BE2C (cell line): ENCODE results near the gene KCNMA1.

ENCODE experiments used
- DNase-seq: peaks from one replicate; pipeline ENCODE4 v3.0.0-alpha.2; 2020
- H3K27me3 ChIP-seq: fragments of 250-450 bp; sonication (Bioruptor Pico); 2 replicates; pipeline ENCODE4 v1.5.1; 2020; ENCODE audit warnings: mild to moderate bottlenecking
- H3K36me3 ChIP-seq: fragments of 250-450 bp; sonication (Bioruptor Pico); 2 replicates; pipeline ENCODE4 v1.5.1; 2020; ENCODE audit warnings: mild to moderate bottlenecking
- H3K4me1 ChIP-seq: fragments of 250-450 bp; sonication (Bioruptor Pico); 2 replicates; pipeline ENCODE4 v1.5.1; 2020
- H3K4me3 ChIP-seq: 2 replicates; pipeline ENCODE4 v1.5.1; 2011; ENCODE audit warnings: low read depth, low read length
- H3K9me3 ChIP-seq: fragments of 250-450 bp; sonication (Bioruptor Pico); 2 replicates; pipeline ENCODE4 v1.5.1; 2020
- CTCF ChIP-seq: IDR thresholded peaks from 2 replicates; pipeline ENCODE4 v1.5.1; 2012; ENCODE audit warnings: mild to moderate bottlenecking, low read depth, low read length

KCNMA1 gene

DNA sequence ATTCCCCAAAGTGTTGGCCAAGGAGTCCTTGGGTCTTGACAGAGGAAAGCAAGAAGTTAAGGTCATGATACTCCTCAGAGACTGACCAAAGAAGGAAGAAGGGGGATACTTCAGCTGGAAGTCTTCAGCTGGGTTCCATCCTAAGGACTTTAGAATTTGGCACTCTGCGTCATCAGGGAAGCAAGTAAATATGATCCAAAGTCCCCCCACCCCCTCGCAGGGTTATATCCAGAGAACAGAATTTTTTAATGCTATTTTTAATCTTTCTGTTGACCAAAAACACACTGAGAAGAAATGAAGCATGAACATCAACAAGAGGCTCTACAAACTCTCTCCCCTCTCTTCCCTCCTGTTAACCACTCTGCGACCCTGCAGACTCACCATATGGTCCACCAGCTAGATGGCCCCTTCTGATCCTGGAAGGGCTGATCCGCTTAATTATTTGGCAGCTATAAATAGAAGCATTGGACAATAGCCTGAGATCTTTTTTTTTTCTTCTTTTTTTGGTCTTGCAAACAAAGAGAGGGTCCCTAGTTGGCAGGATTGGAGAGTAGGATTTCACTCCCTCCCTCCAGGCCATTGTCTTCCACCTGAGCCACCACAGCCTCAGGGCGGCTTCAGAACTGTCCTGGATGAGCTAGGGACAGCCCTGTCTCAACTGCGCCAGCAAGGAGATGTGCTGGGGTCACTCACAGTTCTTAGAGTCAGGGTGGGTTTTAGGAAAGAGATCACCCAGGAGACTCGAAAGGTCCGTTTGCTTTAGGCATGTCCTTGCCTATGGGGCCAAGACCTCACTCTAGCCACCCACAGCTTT lies 196.0 kb downstream of the KCNMA1 start:
- Histone ChIP-seq H3K4me3 (no peak overlapping the region), H3K9me3 (no peaks in the 10 kb centered on the region), H3K36me3 (no peaks in the 10 kb centered on the region), H3K27me3 (no peaks in the 10 kb centered on the region), H3K4me1 (peaks cover 5% of the 10 kb centered on the region)
- DNase-seq: no peak
- TF ChIP-seq CTCF: no peak

DNA sequence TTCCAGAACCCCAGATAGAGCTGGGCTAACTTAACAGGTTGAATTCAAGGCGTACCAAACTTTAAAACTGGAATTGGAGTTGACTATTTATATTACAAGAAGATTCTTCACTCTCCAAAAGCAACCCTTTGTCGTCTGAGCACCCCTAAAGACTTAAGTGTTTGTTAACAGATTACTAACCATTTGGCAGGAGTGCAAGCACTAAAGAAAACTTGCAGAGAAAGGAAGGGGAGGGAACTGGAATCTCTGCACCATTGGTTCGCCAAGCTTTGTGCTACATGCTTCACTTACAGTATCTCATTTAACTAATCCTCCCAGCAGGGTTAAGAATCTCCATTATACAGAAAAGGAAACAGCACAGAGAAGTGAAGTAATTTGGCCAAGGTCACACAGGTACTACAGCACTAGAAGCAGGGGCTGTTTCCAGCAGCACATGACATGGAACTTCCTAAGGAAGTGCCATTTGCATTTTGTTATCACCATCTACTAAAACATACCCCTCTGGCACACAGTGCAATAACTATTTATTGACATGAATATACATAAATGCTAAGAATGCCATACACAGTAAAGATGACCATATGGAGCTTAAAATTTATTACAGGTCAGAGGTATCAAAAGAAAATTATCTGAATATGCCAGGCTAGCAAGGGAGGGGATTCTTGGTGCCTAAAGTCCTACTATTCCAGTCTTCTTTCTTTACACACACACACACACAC lies 201.2 kb downstream of the KCNMA1 start:
- no peaks in the 10 kb centered on the region; the same call in 1 of the 2 replicates for H3K4me1 ChIP-seq

DNA sequence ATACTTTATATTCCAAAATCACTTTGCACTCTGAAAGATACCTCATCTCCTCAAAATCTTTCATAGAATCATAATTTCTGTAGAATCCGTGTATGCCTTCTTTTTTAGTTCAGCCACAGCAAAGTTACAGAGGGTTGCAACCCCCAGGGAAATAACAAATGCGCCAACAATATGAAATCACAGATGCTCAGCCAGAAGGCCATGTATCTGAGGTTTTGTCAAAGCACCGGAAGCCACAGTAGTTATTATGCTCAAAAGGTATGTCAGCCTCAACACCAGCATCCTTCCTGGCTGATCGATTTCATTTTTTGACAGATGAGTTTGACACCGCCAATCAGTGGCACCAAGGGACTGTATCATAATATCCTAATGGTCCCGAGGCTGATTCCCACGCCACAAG lies 204.1 kb downstream of the KCNMA1 start:
- no peak overlapping the region for H3K4me3 ChIP-seq
- no peak for DNase-seq
- H3K9me3 ChIP-seq: no peaks in the 10 kb centered on the region
- H3K36me3 ChIP-seq: no peaks in the 10 kb centered on the region
- H3K4me1 ChIP-seq: no peaks in the 10 kb centered on the region; the same call in 1 of the 2 replicates
- H3K27me3 ChIP-seq: no peaks in the 10 kb centered on the region
- no peak for TF ChIP-seq CTCF

More for the DNA sequence above, 201.2 kb downstream of the KCNMA1 start:
- Histone ChIP-seq H3K36me3 (no peaks in the 10 kb centered on the region), H3K4me3 (no peak overlapping the region), H3K9me3 (no peaks in the 10 kb centered on the region), H3K27me3 (no peaks in the 10 kb centered on the region)
- DNase-seq: no peak
- TF ChIP-seq CTCF: no peak

GRCh38 chr10:77431980-77432797 lies 205.4 kb downstream of the KCNMA1 start:
- DNase-seq: no peak
- no peak overlapping the region for H3K4me3 ChIP-seq
- no peaks in the 10 kb centered on the region for H3K9me3 ChIP-seq
- peaks cover 5% of the 10 kb centered on the region for H3K4me1 ChIP-seq
- H3K36me3 ChIP-seq: no peaks in the 10 kb centered on the region
- H3K27me3 ChIP-seq: no peaks in the 10 kb centered on the region
- TF ChIP-seq CTCF: no peak

GRCh38 chr10:77431209-77431611 lies 206.4 kb downstream of the KCNMA1 start:
- TF ChIP-seq CTCF: no peak
- Histone ChIP-seq H3K27me3 (no peaks in the 10 kb centered on the region), H3K36me3 (no peaks in the 10 kb centered on the region), H3K4me3 (no peak overlapping the region), H3K9me3 (no peaks in the 10 kb centered on the region), H3K4me1 (peaks cover 5% of the 10 kb centered on the region; the same call in 1 of the 2 replicates)
- no peak for DNase-seq
